ENCODE data around the gene DHX40. TPM values are rescaled to one million over a fixed set of nuclear protein-coding genes. Genes with fewer than 3 reads are reported as not detected.

Gene DHX40
- total and polyA plus RNA-seq, 2 of the 13 experiments (the other 11 are each of a cell fraction or from before 2014, with no cell fraction given), result 22.2 to 37.0 TPM

- TF ChIP-seq CERS6 (CRISPR knock-in tag; IDR thresholded peaks at IDR 0.05) (peak; percentile 67; the same call in 1 of the 2 replicates), ZNF232 (CRISPR knock-in tag; IDR thresholded peaks at IDR 0.05; ENCODE audit: borderline replicate concordance) (peak; percentile 82; the same call in 1 of the 2 replicates), MAFK (conservative IDR thresholded peaks at IDR 0.05 in 1 of 2, IDR thresholded peaks at IDR 0.05 in 1 of 2; ENCODE audit: low read length in 2 of 2) (no peak), FOSL2 (CRISPR knock-in tag; IDR thresholded peaks at IDR 0.05) (peak; percentile 59), MXD3 (CRISPR knock-in tag; IDR thresholded peaks at IDR 0.05) (peak; percentile 92), ELF1 (CRISPR knock-in tag; IDR thresholded peaks at IDR 0.05) (peak; percentile 90), NR1H2 (CRISPR knock-in tag; IDR thresholded peaks at IDR 0.05; ENCODE audit: borderline replicate concordance, low read depth) (peak; percentile 43; the same call in 1 of the 2 replicates), U2AF2 (IDR thresholded peaks at IDR 0.05; ENCODE audit: low read depth, low read length) (no peak), HBP1 (CRISPR knock-in tag; IDR thresholded peaks at IDR 0.05; ENCODE audit: low read depth) (no peak; the same call in 1 of the 2 replicates), ZNF547 (CRISPR knock-in tag; IDR thresholded peaks at IDR 0.05) (no peak), ZNF335 (CRISPR knock-in tag; IDR thresholded peaks at IDR 0.05) (0 out of 2 replicates have a peak, but pooled peaks have one; percentile 49), MAFG (CRISPR knock-in tag; IDR thresholded peaks at IDR 0.05) (peak; percentile 58; the same call in 1 of the 2 replicates), ZNF350 (CRISPR knock-in tag; IDR thresholded peaks at IDR 0.05; ENCODE audit: borderline replicate concordance, low read depth) (peak; percentile 95), KLF9 (CRISPR knock-in tag; IDR thresholded peaks at IDR 0.05; ENCODE audit: low read depth) (no peak), REXO4 (CRISPR knock-in tag; IDR thresholded peaks at IDR 0.05; ENCODE audit: borderline replicate concordance) (no peak), ZNF17 (CRISPR knock-in tag; IDR thresholded peaks at IDR 0.05) (0 out of 2 replicates have a peak, but pooled peaks have one; percentile 75), ZNF24 (IDR thresholded peaks at IDR 0.05) (no peak), HIVEP1 (CRISPR knock-in tag; IDR thresholded peaks at IDR 0.05) (peak; percentile 79), KLF16 (CRISPR knock-in tag; IDR thresholded peaks at IDR 0.05) (peak; percentile 79 to 87; a peak in 2 of 4 replicates), SNAPC5 (CRISPR knock-in tag; IDR thresholded peaks at IDR 0.05; ENCODE audit: borderline replicate concordance) (peak; percentile 93; the same call in 1 of the 2 replicates), SP5 (CRISPR knock-in tag; IDR thresholded peaks at IDR 0.05; ENCODE audit: borderline replicate concordance, low read depth) (0 out of 2 replicates have a peak, but pooled peaks have one; percentile 36), MED8 (CRISPR knock-in tag; IDR thresholded peaks at IDR 0.05; ENCODE audit: insufficient replicate concordance) (peak; percentile 56), ATF5 (CRISPR knock-in tag; IDR thresholded peaks at IDR 0.05; ENCODE audit: low read depth) (peak; percentile 54; the same call in 1 of the 2 replicates), ZNF10 (CRISPR knock-in tag; IDR thresholded peaks at IDR 0.05; ENCODE audit: borderline replicate concordance, low read depth) (no peak), GTF3A (CRISPR knock-in tag; conservative IDR thresholded peaks at IDR 0.05) (0 out of 2 replicates have a peak, but pooled peaks have one; percentile 57), SAP130 (CRISPR knock-in tag; IDR thresholded peaks at IDR 0.05; ENCODE audit: low read depth) (peak; percentile 90), ZC3H13 (CRISPR knock-in tag; IDR thresholded peaks at IDR 0.05) (peak; percentile 97)
Observed at GRCh38 chr17:59565171-59565958, at the start of gene DHX40 (continued).

Data from HepG2 (cell line).